Anterior cingulate cortex (tissue), 58 donors: ENCODE results near the gene HHIPL1.

ENCODE experiments used
- DNase-seq, 58 donors: peaks; one replicate each; lab custom pipeline; 2025; lab: John Stamatoyannopoulos, UW

Gene HHIPL1

DNA sequence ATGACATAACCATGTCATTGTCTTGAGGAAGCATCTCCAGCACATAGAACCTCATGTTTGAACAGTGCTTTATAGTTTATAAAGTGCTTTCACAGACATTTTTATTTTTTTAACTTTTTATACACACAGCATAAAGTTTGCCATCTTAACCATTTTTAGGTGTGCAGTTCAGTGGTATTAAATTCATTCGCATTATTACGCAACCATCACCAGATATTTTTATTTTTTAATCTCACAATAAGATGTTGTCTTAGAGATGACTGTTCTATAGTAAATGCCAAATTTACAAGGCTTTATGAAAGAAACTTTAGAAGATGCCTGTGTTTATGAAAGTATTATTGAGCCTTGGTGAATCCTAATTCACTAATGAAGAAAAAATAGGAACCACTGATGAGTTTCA, 59.1 kb downstream of the HHIPL1 start:
- DNase-seq: no peak

DNA sequence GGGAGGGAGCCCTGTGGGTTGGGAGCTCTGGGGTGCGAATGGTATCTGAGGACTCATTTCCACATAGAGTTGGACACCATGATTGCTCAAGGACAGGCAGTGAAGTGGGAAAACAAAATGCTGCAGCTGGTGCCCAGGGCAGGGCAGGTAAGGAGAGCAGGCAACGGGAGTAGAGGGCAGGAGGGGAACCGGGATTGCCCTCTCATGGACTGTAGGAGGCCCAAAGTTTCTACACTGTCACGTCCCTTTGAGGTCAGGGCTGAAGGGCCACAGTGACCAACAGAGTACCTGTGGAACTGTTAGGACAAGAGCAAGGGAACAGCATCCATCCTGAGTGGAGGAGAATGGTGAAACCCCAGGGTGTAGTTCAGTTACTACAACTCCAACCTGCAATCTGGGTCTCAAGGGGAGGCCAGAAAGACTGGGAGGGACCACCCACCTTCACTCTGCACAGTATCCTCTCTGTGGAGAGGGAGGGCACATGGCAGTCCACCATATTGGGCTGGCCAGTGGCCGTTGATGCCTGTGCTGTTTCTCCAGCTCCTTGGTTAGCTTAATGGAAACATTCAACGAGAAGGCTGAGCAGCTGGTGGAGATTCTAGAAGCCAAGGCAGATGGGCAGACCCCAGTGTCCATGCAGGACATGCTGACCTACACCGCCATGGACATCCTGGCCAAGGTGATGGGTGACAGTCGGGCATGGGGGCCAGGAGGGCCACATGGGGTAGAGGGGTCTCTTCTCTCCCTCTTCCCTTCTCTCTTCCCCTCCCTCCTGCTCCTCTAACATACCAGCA, 61.4 kb downstream of the HHIPL1 start:
- no peak for DNase-seq

DNA sequence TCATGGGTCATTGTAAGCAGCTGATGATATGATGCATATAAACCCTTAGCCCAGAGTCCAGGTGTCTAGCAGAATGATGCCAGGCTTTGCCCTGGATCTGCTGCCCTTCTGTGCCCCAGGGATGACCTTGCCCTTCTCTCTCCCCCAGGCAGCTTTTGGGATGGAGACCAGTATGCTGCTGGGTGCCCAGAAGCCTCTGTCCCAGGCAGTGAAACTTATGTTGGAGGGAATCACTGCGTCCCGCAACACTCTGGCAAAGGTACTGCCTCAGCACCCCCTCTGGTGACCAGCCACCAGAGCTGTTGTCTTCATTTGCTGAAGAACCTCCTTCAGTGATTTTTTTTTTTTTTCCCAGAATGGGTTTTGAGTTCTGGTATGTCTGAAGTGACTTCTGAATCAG, 62.5 kb downstream of the HHIPL1 start:
- no peak for DNase-seq

DNA sequence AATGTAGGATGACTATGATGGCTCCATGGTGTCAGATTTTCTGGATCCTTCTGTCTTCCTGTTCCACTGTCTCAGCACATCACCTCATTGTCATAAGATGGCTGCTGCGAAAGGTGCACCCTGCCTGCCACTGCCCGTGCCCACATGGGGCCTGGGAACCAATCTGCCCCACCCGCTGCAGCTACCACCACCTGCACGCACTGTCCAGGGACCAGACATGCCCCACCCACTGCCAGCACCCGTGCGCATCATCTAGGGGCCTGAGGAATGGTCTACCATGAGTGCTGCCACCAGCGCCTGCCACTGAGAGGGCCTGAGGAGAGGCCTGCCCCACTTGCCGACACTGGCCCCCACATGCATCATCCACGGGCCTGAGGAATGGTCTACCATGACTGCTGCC, 63.0 kb downstream of the HHIPL1 start:
- no peak for DNase-seq

DNA sequence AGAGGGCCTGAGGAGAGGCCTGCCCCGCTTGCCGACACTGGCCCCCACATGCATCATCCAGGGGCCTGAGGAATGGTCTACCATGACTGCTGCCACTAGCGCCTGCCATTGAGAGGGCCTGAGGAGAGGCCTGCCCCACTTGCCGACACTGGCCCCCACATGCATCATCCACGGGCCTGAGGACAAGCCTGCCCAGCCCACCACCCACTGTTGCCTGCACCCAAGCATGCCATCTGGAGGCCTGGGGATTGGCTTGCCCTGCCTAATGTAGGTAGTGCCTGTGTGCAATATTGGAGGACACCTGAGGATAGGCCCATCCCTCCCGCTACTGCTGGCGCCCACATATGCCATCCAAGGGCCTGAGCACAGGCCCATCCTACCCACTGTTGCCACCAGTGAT, 63.5 kb downstream of the HHIPL1 start:
- DNase-seq: no peak

DNA sequence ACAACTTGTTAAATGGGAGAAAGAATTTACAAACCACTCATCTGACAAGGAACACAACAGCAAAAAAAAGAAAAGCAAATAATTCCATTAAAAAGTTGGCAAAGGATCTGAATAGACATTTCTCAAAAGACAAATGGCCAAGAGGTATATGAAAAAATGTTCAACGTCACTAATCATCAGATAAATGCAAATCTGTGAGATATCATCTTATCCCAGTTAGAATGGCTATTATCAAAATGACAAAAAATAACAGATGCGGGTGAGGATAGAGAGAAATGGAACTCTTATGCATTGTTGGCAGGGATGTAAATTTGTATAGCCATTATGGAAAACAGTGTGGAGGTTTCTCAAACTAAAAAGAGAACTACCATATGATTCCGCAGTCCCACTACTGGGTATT, 69.0 kb downstream of the HHIPL1 start:
- no peak for DNase-seq

DNA sequence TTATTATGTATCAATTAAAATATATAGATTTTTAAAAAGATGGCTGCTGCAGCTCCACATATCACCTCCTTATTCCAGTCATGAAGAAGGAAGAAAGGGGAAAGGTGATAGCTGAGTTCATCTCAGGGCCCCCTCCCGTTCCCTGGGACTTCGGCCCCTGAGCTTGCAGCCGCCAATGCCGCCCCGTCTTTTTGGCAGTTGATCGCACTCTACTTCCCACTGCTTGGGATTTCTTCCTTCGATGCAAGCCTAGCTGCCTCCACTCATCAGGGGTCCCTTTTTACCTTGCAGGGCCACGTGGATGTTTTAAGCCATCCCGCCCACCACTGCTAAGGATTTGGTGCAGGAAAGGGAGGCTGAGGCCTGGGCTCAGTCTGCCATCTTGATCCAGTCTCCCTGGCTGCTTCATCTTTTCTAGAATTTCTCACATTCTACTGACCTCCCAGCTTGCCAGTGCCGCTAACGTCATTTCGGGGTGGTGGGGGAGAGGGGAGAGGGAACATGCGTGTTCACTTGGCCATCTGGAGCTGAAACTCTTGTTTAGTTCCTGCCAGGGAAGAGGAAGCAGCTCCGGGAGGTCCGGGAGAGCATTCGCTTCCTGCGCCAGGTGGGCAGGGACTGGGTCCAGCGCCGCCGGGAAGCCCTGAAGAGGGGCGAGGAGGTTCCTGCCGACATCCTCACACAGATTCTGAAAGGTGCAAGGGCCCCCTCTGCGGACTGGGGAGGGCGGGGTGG, 70.5 kb downstream of the HHIPL1 start:
- no peak for DNase-seq

DNA sequence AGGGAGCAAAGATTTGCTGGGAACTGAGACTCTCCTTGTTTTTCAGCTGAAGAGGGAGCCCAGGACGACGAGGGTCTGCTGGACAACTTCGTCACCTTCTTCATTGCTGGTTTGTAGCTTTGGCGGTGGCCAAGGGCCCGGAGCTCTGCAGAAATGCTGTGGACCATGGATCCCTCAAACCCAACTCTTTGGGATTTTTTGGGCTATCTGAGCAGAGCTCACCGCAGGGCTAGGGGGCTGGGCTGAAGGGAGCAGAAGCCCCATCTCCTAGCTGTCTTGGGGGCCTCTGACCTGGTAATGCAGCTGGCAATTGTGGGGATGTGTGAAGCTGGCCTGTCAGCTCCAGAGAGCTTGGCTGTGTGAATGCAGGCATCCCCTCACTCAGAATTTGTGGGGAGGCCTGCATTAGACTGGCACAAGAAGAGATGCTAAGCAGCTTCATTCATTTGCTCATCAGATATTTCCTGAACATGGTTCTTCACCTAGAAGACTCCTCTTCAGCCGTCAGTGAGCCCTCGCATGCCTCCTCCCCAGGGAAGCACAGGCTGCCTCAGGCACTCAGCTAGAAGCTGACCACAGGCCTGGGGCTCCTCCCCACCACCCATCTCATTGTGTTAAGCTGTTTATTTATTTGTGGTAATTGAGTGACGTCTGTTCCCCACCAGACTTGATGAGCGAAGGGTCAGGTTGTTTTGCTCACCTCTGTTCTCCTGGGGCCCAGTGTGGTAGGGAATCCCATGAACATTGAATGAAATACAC, 71.3 kb downstream of the HHIPL1 start:
- no peak for DNase-seq

DNA sequence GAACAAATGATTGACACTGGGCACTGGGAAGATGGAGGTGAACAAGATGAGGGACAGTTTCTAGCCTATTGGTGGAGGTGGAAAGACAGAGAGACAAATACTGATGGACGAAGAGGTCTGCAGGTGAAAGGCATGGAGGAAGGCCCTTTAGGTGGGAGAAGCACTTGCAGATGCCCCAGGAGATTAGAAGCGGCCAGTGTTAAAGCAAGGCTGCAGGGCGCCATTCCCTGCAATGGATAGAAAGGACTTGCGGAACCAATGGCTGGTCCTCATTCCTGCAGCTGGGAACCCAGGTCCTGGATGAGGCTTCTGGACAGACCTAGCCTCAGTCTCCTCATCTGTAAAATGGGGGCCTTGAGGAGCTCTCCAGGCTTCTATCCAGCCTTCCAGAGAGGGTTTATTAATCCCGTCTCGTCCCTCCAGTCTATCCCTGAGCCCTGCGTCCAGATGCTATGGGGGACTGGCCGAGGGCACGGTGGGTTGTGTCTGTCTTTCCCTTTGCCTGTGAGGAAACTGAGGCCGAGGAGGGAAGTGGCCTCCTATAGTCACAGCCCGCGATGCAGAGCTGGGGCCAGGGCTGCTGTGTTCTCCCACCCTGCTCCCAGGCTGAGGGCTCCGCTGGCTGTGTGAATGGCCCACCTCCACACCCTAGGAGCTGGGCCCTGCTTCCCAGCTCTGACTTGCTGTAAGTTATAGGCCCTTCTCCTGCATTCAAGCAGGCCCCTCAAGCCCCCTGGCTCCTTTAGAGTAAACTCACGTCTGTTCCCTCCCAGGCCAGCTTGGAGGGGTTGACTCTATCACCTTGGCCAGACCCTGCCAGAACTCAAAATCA, 72.1 kb downstream of the HHIPL1 start:
- no peak for DNase-seq

DNA sequence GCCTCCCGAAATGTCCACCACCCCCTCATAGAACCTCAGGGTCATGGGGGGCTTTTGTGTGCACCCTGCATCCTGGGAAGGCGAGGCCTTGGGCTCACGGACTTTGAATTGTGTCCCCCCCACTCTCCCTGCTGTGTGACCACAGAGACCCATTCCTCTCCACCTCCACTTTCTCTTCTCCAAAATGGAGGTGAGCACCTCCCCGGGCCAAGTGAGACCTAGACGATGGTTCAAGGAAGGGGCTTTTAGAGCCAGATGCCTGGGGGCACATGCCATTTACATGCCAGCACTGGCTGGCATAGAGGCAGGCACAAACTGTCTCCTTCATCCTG, 72.7 kb downstream of the HHIPL1 start:
- DNase-seq: no peak

DNA sequence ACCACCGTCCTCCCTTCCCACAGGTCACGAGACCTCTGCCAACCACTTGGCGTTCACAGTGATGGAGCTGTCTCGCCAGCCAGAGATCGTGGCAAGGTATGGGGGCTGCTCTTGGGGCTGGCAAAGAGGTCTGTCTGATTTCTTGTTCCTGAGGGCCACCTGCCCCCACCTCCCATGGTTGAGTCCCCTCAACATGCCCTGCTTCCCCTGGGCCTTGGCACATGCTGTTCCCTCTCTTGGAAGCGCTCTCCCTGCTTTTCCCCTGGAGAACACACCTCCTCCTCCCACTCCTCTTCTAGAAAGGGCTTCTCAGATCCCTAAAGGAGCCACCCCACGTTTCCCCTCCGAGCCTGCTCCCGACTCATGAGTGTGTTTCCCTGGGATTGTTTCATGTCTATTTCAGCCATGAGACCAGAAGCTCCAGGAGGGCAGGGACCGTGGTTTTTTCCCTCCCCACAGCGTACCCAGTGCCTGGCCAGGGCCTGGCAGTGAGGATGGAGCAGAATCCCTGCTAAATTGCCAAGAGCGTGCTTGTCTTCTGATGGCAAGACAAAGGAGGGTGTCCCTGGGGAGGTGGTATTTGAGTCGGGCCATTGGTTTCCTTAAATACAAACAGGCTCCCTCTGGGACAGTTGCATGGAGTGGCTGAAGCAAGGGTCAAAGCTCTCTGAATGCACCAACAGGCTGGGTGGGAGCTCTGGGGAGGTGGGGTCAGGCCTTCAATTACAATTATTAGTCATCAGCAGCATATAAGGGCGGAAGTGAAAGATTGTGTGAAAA, 73.3 kb downstream of the HHIPL1 start:
- DNase-seq: no peak

DNA sequence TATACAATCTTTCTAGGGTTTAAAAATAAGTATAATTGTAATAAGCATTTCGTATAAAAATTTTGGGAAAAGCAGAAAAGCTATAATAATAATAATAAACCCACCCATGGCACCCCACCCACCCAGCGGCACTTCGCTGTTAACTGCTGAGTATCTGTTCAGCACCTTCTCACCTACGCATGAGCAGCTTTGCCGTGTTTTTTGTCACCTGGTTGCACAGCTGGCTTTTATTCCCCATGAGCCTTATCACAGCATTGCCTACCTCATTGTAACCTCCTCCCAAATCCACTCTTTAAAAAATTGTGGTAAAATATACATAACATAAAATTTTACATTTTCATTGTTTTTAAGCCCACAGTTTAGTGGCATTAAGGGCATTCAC, 73.9 kb downstream of the HHIPL1 start:
- no peak for DNase-seq

DNA sequence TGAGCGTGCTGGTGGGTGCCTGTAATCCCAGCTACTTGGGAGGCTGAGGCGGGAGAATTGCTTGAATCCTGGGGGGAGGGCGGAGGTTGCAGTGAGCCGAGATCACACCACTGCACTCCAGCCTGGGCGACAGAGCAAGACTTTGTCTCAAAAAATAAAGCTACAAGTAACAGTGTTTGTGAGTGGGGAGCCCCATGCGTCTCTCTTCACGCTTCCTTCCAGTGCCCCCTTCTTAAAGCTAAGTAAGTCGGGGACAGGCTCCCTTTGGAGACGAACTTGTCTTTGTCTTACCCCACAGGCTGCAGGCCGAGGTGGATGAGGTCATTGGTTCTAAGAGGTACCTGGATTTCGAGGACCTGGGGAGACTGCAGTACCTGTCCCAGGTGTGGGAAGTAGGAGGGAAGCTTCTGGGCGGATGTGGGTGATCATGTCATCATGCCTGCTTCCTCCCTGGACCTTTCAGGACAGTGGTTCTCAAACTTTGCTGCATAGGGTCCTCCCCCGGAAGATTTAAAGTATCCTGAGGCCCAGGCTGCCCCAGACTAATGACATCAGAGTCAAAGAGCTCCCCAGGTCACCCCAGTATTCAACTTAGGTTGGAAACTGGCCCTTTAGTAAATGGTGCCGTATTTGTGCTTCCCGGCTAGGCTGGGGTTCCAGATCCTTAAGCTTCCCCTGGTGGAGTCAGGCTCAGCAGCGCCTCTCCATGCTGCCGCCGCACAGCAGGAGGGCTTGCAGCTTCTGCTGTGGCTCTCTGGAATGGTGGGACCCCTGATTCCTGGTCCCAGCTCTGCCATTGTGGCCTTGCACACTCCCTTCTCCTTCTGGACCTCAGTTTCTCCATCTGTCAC, 76.2 kb downstream of the HHIPL1 start:
- no peak for DNase-seq

DNA sequence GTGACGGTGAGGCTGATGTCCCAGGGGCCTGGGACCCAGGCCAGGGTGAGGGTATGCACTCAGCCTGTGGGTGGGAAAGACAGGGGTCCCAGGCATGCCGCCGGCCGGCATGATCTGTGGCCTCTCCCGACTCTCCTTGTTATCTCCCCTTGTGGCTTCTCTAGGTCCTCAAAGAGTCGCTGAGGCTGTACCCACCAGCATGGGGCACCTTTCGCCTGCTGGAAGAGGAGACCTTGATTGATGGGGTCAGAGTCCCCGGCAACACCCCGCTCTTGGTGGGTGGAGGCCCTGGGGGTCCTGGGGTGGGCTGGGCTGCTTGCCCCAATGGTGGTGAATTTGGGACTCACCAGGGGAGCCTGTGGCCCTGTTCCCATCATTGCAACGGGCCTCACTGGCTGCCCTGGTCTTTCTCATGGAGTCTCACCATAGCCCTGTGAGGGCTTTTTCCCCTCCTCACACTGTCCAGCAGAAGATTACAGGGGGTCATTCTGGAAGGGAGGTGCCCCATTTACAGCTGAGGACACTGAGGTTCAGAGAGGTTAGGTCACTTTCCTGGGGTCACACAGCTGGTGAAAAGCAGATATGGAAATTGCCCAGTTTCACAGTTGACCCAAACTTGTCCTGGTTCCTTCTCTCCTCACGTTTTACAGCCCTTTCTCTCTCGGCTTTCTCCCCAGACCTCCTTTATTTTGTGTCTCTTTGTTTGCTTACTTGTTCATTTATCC, 77.0 kb downstream of the HHIPL1 start:
- DNase-seq: no peak

DNA sequence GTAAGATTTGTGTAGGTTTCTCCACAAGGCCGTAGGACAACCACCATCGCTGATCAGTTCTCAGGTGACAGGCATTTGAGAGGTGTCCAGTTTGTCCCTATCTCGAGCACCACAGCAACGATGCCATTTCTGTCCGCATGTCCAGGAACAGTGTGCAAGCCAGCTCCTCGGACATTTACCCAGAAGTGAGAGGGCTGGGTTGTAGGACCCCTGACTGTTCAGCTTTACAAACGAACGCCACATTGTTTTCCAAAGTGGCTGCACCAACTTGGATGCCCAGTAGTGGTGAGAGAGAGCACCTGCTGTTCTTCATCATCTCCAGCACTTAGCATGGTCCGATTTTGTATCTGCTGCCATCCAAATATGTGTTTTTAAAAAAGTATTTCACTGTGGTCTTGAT, 77.8 kb downstream of the HHIPL1 start:
- DNase-seq: no peak

DNA sequence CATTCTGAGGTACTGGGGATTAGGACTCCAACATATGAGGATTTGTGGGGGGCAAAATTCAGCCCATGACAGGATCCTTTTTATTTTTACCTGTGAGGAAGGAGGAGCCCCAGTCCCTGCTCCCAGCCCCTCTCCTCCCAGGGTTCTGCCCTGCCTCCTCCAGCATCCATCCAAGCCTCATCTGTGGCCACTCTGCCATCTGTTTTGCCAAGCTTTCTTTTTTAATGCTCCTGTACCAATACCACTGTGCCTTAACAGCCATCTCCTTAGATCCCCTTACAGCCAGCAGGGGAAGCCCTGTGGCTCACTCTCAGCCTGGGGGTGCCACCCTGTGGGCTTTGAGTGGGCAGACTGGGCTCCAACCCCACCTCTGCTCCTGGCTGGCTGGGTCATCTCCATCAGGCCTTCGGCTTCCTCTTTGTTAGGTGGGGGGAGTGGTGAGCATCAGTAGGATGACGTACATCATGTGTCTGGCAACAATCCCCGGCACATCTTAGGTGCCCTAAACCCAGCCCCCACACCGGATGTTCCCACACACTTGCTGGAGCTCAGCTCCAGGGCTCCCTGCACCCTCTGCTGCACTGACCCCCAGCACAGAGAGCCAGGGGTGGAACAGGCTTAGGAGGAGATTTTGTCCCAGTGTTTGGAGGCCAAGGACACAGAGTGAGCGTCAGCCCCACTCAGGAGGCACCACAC, 79.4 kb downstream of the HHIPL1 start:
- no peak for DNase-seq

DNA sequence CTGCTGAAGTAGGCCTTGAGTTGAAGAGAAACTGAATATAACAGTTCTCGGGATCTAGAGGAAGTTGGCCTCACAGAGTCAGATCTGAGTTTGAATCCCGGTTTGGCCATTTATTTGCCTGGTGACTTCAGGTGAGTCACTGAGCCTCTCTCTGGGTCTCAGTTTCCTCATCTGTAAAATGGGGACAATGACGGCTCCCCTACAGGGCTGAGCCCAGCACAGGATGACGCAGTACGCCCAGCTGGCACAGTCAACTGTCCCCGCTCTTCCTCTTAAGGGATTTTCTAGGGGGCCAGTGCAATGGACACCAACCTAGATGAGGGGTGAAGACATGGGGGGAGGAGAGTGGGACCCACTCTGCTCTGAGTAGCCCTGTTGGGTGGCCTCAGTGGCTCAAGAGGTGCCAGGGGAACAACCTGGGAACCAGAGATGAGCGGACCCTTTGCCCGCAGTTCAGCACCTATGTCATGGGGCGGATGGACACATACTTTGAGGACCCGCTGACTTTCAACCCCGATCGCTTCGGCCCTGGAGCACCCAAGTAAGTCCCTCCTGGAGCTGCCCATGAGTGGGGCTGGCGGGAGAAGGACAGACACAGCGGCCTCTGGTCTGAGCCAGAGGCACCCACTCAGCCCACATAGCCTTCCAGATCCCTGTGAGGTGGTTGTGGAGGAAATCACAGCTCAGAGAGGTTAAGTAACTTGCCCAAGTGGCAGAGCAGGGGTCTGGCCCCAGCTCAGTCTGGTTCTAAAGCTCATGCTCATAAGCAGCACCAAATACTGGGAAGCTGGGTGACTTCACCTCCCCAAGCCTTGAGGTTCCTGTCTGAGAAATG, 80.2 kb downstream of the HHIPL1 start:
- DNase-seq: no peak
